T-helper 22 cell (primary cell): ENCODE measurements around the gene AGPAT2.

ENCODE experiments used
- DNase-seq: peaks from one replicate; pipeline ENCODE4 v3.0.0-alpha.2; 2020; ENCODE audit warnings: low read depth

The AGPAT2 gene

GRCh38 chr9:136625101-136626065, 61.9 kb downstream of the AGPAT2 start:
- no peak for DNase-seq

- no peak for DNase-seq
Observed at GRCh38 chr9:136624184-136624951, 62.9 kb downstream of the AGPAT2 start.

- DNase-seq = no peak
Observed at GRCh38 chr9:136623842-136624183, 63.4 kb downstream of the AGPAT2 start.
